Activated CD4-positive, alpha-beta memory T cell treated with anti-CD3 and anti-CD28 coated beads, Interleukin-2, amount 10 ng/mL, durations not matched to agents 7 days and 5 days (primary cell): Measurements from ENCODE around the gene ITPKA. TPM values are rescaled to one million over a fixed set of nuclear protein-coding genes. Genes with fewer than 3 reads are reported as not detected.

Experiments
- CTCF ChIA-PET: fragments of 350-600 bp; sonication (Branson Sonifier 250); formaldehyde crosslinking; loops from one replicate; lab custom pipeline; 2021; ENCODE audit warnings: antibody characterized with exemption, inconsistent platforms; lab: Charles Lee
- POLR2A ChIA-PET: fragments of 350-600 bp; sonication (Branson Sonifier 250); formaldehyde crosslinking; loops from one replicate; lab custom pipeline; 2021; ENCODE audit warnings: antibody characterized with exemption; lab: Charles Lee
- DNase-seq: peaks from one replicate; pipeline ENCODE4 v3.0.0-alpha.2; 2020
- H3K27ac Mint-ChIP-seq: one replicate; pipeline ENCODE4 v1.8.0; 2021; ENCODE audit warnings: mild to moderate bottlenecking, mixed read lengths
- H3K27me3 Mint-ChIP-seq: one replicate; pipeline ENCODE4 v1.8.0; 2021; ENCODE audit warnings: mixed read lengths
- H3K36me3 Mint-ChIP-seq: one replicate; pipeline ENCODE4 v1.8.0; 2021; ENCODE audit warnings: low read depth, mixed read lengths
- H3K4me1 Mint-ChIP-seq: one replicate; pipeline ENCODE4 v1.8.0; 2021; ENCODE audit warnings: mixed read lengths
- H3K4me3 Mint-ChIP-seq: one replicate; pipeline ENCODE4 v1.8.0; 2021; ENCODE audit warnings: mild to moderate bottlenecking, mixed read lengths
- H3K9me3 Mint-ChIP-seq: one replicate; pipeline ENCODE4 v1.8.0; 2021; ENCODE audit warnings: mixed read lengths
- total RNA-seq, 2 experiments: library from RNA; stranded (reverse); gene quantifications; one replicate each; pipeline ENCODE4 v1.2.3, GENCODE V29; 2021

The ITPKA gene
- total RNA-seq, 2 experiments from 2014 or later = 0.30 to 0.48 TPM

DNA sequence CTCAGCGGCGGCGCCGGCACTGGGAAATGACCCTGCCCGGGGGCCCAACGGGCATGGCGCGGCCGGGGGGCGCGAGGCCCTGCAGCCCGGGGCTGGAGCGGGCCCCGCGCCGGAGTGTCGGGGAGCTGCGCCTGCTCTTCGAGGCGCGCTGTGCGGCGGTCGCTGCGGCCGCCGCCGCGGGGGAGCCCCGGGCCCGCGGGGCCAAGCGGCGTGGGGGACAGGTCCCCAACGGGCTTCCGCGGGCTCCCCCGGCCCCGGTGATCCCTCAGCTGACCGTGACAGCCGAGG lies 172 bp downstream of the ITPKA start:
- DNase-seq = no peak
- no peaks in the 10 kb centered on the region for H3K9me3 Mint-ChIP-seq
- H3K36me3 Mint-ChIP-seq = no peaks in the 10 kb centered on the region
- POLR2A ChIA-PET = interaction anchor here (1.0 to 1.6 kb wide), 3 partner anchors 8 to 20 kb away, joined by 4 to 7 read pairs (median 5); partner anchors contain the start of gene LTK
- peaks cover 29% of the 10 kb centered on the region for H3K4me1 Mint-ChIP-seq
- CTCF ChIA-PET = no interaction called here
- H3K4me3 Mint-ChIP-seq = peak overlapping the region; percentile 61
- peaks cover 48% of the 10 kb centered on the region for H3K27me3 Mint-ChIP-seq
- no peak overlapping the region for H3K27ac Mint-ChIP-seq

DNA sequence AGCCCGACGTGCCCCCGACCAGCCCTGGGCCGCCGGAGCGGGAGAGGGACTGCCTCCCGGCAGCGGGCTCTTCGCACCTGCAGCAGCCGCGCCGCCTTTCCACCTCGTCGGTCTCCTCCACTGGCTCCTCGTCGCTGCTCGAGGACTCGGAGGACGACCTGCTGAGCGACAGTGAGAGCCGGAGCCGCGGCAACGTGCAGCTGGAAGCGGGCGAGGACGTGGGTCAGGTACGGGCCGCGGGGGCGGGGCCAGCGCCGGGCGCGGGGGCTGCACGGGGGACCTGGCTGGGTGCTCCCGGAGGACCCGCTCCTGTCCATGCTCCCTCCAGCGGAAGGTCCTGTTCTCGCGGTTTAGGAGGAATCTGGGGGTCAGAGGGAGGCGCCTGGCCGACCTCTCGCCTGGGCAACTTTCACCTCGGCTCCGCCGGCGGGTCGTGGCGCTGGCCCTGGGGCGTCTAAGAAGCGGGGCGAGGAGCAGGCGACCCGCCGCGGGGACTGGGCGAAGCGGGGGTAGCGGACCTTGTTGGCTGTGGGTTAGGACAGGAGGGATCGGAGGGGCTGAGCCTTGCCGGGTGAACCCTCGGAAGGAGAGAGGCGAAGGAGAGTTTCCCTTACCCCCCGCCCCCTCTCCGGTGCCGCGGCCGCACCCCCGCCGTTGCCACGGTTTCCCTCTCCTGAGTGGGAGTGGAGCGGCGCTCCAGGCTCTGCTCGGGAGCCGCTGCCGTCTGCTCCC lies 682 bp downstream of the ITPKA start:
- Mint-ChIP-seq H3K4me1 (peaks cover 29% of the 10 kb centered on the region), H3K27ac (no peak overlapping the region), H3K36me3 (no peaks in the 10 kb centered on the region), H3K4me3 (peak overlapping the region; percentile 61), H3K9me3 (no peaks in the 10 kb centered on the region), H3K27me3 (peaks cover 53% of the 10 kb centered on the region)
- ChIA-PET CTCF (no interaction called here), POLR2A (interaction anchor here (1.0 to 1.6 kb wide), 2 partner anchors 8 to 19 kb away, joined by 4 to 7 read pairs; partner anchors contain the start of gene LTK)
- peak; percentile 35 for DNase-seq

DNA sequence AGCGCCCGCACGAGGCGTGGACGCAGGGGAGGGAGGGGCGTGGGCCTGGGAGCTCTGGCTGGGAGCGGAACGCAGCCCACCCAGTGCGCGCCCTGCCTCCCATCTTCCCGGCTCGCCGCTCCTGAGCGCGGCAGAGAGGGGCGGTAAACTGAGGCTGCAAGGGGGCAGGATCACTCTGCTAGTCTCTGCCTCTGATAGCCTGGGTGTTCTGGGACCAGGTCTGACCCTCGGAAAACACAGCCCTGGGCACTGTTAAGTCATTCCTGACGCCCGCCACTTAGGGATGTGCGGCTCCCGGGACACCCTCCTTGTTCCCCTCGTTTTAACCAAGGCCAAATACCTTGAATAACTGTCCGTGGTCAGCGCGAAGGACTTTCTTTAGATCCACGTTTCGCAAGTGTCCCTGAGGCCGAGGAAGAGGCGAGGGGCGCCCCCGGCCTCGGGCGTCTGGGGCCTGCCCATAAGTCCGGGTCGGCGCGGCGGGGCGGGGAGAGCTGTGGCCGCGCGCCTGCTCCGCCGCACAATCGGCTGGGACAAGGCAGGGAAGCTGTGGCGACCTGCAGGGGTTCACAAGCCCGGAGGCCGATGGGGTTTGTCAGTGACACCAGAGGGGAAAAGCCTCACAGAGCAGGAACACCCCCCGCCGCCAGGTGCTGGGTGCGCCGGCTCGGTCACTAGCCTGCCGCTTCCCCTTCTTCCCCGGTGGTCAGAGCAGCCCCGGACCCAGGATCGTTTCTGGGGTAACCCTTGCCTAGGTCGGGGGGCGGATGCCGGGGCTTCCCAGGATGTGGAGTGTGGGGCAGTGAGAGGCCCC lies 1.5 kb downstream of the ITPKA start:
- Mint-ChIP-seq H3K4me3 (peak overlapping the region; percentile 16), H3K9me3 (no peaks in the 10 kb centered on the region), H3K27me3 (peaks cover 60% of the 10 kb centered on the region), H3K4me1 (peaks cover 29% of the 10 kb centered on the region), H3K36me3 (no peaks in the 10 kb centered on the region), H3K27ac (no peak overlapping the region)
- CTCF ChIA-PET = no interaction called here
- no peak for DNase-seq
- POLR2A ChIA-PET = no interaction called here

DNA sequence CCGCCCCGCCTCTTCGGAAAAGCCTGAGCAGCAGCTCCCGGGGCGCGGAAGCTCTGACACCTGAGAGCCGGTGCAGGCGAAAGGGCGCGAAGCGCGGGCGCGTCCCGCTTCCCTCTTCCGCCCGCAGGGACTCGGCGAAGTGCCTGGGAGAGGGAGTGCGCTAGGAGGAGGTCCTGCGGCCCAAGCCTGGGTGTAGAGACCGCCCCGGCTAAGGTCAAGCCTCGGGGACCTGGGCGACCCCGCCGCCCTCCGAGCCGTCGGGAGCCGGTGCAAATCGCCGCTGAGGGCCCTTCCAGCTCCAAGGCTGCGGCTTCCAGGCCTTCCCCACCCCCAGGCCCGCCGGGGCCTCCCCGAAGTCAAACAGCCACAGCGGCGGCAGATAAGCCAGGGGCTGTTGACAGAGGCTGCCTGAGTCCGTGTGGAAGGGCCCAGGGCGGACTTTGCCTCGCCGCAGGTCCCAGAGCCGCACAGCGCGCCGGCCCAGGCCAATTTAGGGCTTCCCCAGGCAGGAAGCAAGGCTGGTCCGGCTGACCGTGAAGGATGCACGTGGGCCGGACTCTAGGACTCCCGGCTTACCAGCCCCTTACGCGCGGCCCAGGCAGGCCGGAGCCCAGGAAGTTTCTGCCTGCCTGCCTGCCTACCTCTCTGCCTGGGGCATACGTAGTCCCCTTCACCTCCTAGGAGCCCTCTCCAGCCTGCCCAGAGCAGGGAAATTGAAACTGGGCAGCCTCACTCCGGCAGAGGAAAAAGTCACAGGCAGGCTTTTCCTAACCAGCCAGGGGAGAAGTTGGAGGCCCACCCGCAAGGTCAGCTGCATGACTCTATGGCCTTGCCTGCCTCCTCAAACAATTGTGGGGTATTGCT lies 2.3 kb downstream of the ITPKA start:
- Mint-ChIP-seq H3K4me3 (no peak overlapping the region), H3K27me3 (peaks cover 67% of the 10 kb centered on the region), H3K4me1 (peaks cover 25% of the 10 kb centered on the region), H3K27ac (no peak overlapping the region), H3K36me3 (no peaks in the 10 kb centered on the region), H3K9me3 (no peaks in the 10 kb centered on the region)
- POLR2A ChIA-PET = interaction anchor here (1.1 kb wide), 1 partner anchor 12 kb away, joined by 3 read pairs; no protein-coding TSS in a partner anchor
- CTCF ChIA-PET = no interaction called here
- DNase-seq = no peak

DNA sequence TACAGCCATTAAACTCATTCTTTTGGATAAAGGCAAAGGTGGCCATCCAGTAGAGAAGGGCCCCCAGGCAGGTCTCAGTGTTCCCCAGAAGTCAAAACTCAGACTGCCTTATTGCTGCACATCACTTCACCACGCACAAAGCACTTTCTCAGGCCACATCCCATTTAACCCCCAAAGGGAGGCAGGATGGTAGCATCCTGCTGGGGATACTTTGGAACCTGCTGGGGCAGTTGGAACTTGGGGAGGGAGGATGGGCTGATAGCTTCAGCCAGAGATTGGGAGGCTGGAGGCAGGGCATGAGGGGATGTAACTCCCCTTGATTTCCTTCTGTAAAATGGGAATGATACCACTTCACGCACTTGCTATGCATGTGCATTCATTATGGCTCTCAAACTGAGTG lies 5.0 kb downstream of the ITPKA start:
- ChIA-PET POLR2A (interaction anchor here (1.1 kb wide), 1 partner anchor 15 kb away, joined by 3 read pairs; the partner anchor contains the start of gene LTK), CTCF (interaction anchor here (1.4 kb wide), 1 partner anchor 406 kb away, joined by 3 read pairs; no protein-coding TSS in a partner anchor)
- no peaks in the 10 kb centered on the region for H3K36me3 Mint-ChIP-seq
- DNase-seq = no peak
- no peaks in the 10 kb centered on the region for H3K9me3 Mint-ChIP-seq
- no peak overlapping the region for H3K4me3 Mint-ChIP-seq
- no peak overlapping the region for H3K27ac Mint-ChIP-seq
- peaks cover 26% of the 10 kb centered on the region for H3K4me1 Mint-ChIP-seq
- H3K27me3 Mint-ChIP-seq = peaks cover 77% of the 10 kb centered on the region

DNA sequence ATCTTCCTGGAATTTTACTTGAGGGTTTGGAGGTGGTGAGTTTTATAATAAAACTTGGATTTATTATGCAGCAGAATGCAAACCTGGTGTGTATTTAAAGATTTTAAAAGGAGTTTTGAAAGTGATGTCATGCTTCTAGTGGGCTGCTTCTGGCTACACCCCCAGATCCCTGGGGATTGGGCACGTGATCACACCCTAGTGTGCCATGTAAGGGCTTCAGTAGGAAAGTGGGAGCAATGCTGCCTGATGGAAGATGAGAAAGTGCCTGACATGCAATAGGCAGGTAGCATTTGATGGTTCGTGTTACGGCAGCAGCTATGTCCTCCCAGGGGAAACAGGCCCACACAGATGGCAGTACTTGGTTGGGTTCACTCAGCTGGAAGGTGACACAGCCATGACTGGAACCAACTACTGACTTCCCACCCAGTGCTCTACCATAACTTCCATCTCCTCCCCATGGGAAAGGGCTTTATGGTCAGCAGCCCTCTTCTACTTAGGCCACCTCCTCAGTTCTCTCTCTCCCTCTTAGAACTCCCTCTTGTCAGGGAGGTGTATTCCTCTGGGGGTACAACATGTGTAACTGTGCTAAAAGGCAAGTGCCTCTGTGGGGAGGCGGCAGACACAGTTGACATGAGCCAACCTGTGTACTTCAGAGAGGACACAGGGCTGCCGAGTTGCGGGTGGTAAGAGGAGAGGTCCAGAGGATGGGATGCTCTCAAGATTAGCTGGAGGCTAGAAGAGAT lies 5.6 kb downstream of the ITPKA start:
- H3K36me3 Mint-ChIP-seq = no peaks in the 10 kb centered on the region
- no peak overlapping the region for H3K27ac Mint-ChIP-seq
- peaks cover 26% of the 10 kb centered on the region for H3K4me1 Mint-ChIP-seq
- CTCF ChIA-PET = no interaction called here
- no peak overlapping the region for H3K4me3 Mint-ChIP-seq
- H3K27me3 Mint-ChIP-seq = peaks cover 78% of the 10 kb centered on the region
- POLR2A ChIA-PET = interaction anchor here (1.1 kb wide), 1 partner anchor 15 kb away, joined by 3 read pairs; the partner anchor contains the start of gene LTK
- H3K9me3 Mint-ChIP-seq = no peaks in the 10 kb centered on the region
- no peak for DNase-seq

DNA sequence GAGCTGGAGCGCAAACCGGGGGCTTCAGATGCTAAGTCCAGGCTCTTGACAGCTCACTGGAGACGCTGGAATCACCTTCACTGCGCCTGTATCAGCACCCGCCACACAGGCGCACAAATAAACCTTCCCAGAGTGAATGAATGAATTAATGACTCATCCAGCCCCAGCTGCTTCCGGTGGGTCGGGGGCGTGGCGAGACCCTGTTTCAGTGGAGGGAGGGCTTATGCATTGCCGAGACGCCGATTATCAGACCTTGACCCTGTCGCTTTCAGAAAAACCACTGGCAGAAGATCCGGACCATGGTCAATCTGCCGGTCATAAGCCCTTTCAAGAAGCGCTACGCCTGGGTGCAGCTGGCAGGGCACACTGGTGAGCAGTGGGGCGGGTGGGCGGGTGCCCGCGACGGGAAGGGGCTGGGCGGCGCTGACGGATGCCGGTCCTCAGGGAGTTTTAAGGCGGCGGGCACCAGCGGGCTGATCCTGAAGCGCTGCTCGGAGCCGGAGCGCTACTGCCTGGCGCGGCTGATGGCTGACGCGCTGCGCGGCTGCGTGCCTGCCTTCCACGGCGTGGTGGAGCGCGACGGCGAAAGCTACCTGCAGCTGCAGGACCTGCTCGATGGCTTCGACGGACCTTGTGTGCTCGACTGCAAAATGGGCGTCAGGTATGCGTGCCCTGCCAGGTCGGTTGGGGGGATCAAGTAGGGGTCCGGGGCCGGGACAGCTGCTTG lies 7.7 kb downstream of the ITPKA start:
- H3K36me3 Mint-ChIP-seq = no peaks in the 10 kb centered on the region
- peaks cover 79% of the 10 kb centered on the region for H3K27me3 Mint-ChIP-seq
- H3K27ac Mint-ChIP-seq = no peak overlapping the region
- POLR2A ChIA-PET = interaction anchor here (0.5 to 1.2 kb wide), 4 partner anchors 8 to 472 kb away, joined by 3 to 7 read pairs (median 4); partner anchors contain the start of genes ITPKA and LTK
- CTCF ChIA-PET = interaction anchor here (1.0 to 1.4 kb wide), 3 partner anchors 10 to 57 kb away, joined by 3 to 5 read pairs (median 3); no protein-coding TSS in a partner anchor
- peak; percentile 47 for DNase-seq
- peaks cover 20% of the 10 kb centered on the region for H3K4me1 Mint-ChIP-seq
- no peaks in the 10 kb centered on the region for H3K9me3 Mint-ChIP-seq
- H3K4me3 Mint-ChIP-seq = peak overlapping the region; percentile 54

DNA sequence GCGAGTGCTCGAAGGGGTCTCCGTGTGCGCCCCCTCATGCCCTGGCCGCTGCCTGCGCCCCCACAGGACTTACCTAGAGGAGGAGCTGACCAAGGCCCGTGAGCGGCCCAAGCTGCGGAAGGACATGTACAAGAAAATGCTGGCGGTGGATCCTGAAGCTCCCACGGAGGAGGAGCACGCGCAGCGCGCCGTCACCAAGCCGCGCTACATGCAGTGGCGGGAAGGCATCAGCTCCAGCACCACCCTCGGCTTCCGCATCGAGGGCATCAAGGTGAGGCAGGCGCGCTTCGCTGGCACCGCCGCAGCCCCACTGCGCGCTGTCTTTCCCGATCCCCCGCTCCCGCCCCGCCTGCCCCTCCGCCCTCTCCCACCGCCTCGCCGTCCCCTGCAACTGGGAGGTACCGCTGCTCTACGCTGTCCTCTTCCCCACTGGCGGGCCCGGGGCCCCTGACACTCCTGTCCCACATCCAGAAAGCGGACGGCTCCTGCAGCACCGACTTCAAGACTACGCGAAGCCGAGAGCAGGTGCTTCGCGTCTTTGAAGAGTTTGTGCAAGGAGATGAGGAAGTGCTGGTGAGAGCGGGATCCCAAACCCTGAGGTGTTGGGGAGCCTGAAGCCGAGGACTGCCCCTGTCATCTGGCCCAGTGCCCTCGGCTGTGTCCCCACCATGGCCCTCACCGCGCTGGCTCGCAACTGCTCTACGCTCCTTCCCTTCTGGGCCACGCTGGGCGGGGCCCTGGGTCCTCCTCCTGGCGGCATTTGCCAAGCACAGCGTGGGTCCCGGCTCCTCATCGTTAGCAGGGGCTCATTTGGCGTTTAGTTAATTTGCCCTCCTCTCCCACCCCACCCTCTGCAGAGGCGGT lies 8.5 kb downstream of the ITPKA start:
- POLR2A ChIA-PET = interaction anchor here (0.5 to 1.2 kb wide), 5 partner anchors 9 to 471 kb away, joined by 3 to 7 read pairs (median 3); partner anchors contain the start of genes ITPKA and LTK
- peaks cover 20% of the 10 kb centered on the region for H3K4me1 Mint-ChIP-seq
- CTCF ChIA-PET = interaction anchor here (1.0 kb wide), 1 partner anchor 36 kb away, joined by 5 read pairs; no protein-coding TSS in a partner anchor
- no peaks in the 10 kb centered on the region for H3K36me3 Mint-ChIP-seq
- DNase-seq = peak; percentile 53
- no peaks in the 10 kb centered on the region for H3K9me3 Mint-ChIP-seq
- peak overlapping the region; percentile 54 for H3K4me3 Mint-ChIP-seq
- H3K27me3 Mint-ChIP-seq = peaks cover 75% of the 10 kb centered on the region
- no peak overlapping the region for H3K27ac Mint-ChIP-seq

DNA sequence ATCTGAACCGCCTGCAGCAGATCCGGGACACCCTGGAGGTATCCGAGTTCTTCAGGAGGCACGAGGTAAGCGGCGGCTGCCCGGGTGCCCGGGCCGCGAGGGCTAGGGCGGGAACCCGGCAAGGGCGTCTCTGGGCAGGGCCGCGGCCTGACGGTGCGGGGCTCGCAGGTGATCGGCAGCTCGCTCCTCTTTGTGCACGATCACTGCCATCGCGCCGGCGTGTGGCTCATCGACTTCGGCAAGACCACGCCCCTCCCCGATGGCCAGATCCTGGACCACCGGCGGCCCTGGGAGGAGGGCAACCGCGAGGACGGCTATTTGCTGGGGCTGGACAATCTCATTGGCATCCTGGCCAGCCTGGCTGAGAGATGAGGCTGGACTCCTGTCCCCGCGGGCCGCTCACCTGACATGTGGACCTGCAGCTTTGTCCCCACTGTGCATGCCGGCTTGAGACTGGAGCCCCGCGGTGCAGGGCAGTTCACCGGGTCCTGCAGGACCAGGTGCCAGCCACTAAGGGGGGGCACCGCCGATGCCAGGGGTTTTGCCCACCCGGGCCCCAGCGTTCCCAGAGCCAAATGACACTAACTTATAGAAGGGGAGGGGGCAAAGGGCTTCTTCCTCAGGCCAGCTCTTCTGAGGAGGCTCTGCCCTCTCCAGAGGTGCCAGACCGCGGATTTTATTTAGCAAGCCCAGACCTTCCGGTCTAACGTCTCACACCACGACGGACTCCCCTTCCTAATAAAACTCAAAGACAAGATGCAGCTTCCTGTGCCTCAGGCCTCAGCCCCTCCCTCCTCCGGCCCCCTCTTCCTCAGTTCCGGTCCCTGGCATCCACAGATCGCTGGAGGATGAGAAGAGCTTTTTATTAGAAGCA lies 9.4 kb downstream of the ITPKA start:
- Mint-ChIP-seq H3K36me3 (no peaks in the 10 kb centered on the region), H3K27me3 (peaks cover 72% of the 10 kb centered on the region), H3K27ac (no peak overlapping the region), H3K4me3 (peak overlapping the region; percentile 54), H3K9me3 (no peaks in the 10 kb centered on the region), H3K4me1 (peaks cover 20% of the 10 kb centered on the region)
- DNase-seq = no peak
- CTCF ChIA-PET = no interaction called here
- POLR2A ChIA-PET = interaction anchor here (0.8 to 1.2 kb wide), 2 partner anchors 10 to 13 kb away, joined by 3 read pairs; partner anchors contain the start of gene LTK

DNA sequence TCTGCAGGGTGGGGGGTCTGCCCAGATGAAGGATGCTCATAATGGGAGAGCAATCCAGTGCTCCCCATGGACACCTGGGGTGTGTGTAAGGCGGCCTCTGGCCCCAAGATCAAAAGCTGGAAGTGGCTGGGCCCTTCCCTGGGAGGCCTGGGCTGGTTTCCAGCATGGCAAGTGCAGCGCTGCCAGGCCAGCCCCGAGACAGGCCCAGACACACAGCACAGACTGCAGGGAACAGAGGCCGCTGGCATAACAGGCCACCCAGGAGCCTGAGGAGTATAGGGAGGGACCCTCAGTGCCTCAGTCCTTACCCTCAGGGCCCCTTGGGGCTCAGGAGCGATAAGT lies 10.0 kb downstream of the ITPKA start:
- H3K4me3 Mint-ChIP-seq = no peak overlapping the region
- H3K36me3 Mint-ChIP-seq = no peaks in the 10 kb centered on the region
- peaks cover 70% of the 10 kb centered on the region for H3K27me3 Mint-ChIP-seq
- H3K4me1 Mint-ChIP-seq = peaks cover 20% of the 10 kb centered on the region
- no peak overlapping the region for H3K27ac Mint-ChIP-seq
- POLR2A ChIA-PET = interaction anchor here (0.8 kb wide), 1 partner anchor 10 kb away, joined by 3 read pairs; the partner anchor contains the start of gene LTK
- no peak for DNase-seq
- no peaks in the 10 kb centered on the region for H3K9me3 Mint-ChIP-seq
- CTCF ChIA-PET = no interaction called here
